Karpas-422 (cell line): Measurements from ENCODE around the gene SMIM45.

Experiments
- DNase-seq: peaks from one replicate; pipeline ENCODE4 v3.0.0-alpha.2; 2015
- H2AFZ ChIP-seq: fragments of 200-600 bp; sonication (generic); 2 replicates; pipeline ENCODE4 v1.6.1; 2014; ENCODE audit warnings: antibody characterized with exemption, low read length, mixed read lengths
- H3K27ac ChIP-seq: fragments of 200-600 bp; sonication (generic); 2 replicates; pipeline ENCODE4 v1.5.1; 2014; ENCODE audit warnings: mild to moderate bottlenecking, low read length, moderate library complexity
- H3K27me3 ChIP-seq: fragments of 200-600 bp; sonication (generic); 2 replicates; pipeline ENCODE4 v1.6.1; 2014; ENCODE audit warnings: low read length, mixed read lengths
- H3K36me3 ChIP-seq: fragments of 200-600 bp; sonication (generic); 2 replicates; pipeline ENCODE4 v1.6.1; 2014; ENCODE audit warnings: low read length, mixed read lengths; ENCODE audit not compliant: insufficient read depth
- H3K4me1 ChIP-seq: fragments of 200-600 bp; sonication (generic); 2 replicates; pipeline ENCODE4 v1.6.1; 2014; ENCODE audit warnings: mild to moderate bottlenecking, low read length, mixed read lengths
- H3K4me2 ChIP-seq: fragments of 200-600 bp; sonication (generic); 2 replicates; pipeline ENCODE4 v1.6.1; 2014; ENCODE audit warnings: low read length, low read depth, mild to moderate bottlenecking; ENCODE audit not compliant: poor library complexity, severe bottlenecking
- H3K4me3 ChIP-seq: fragments of 200-600 bp; sonication (generic); 2 replicates; pipeline ENCODE4 v1.5.1; 2014; ENCODE audit warnings: mild to moderate bottlenecking, antibody characterized with exemption, low read length, mixed read lengths
- H3K79me2 ChIP-seq: fragments of 200-600 bp; sonication (generic); 2 replicates; pipeline ENCODE4 v1.6.1; 2014; ENCODE audit warnings: mild to moderate bottlenecking, low read length, mixed read lengths
- H3K9ac ChIP-seq: fragments of 200-600 bp; sonication (generic); 2 replicates; pipeline ENCODE4 v1.6.0; 2014; ENCODE audit warnings: low read length
- H3K9me2 ChIP-seq: fragments of 200-600 bp; sonication (generic), shearing (Covaris generic); replicated peaks from 2 replicates; pipeline ENCODE4 v1.6.0; 2014; ENCODE audit warnings: mild to moderate bottlenecking, low read length, moderate library complexity; ENCODE audit not compliant: insufficient read depth
- H3K9me3 ChIP-seq: fragments of 300-700, 200-600 bp; sonication (generic); 2 replicates; pipeline ENCODE4 v1.6.1; 2014; ENCODE audit warnings: low read length, mixed read lengths
- H4K20me1 ChIP-seq: fragments of 200-600 bp; sonication (generic); 2 replicates; pipeline ENCODE4 v1.6.1; 2014; ENCODE audit warnings: mild to moderate bottlenecking, antibody characterized with exemption, low read length, low read depth; ENCODE audit not compliant: insufficient read depth

Gene SMIM45

GRCh38 chr22:41913842-41914534, 38.0 kb upstream of the SMIM45 start:
- Histone ChIP-seq H3K9ac (peak overlapping the region; percentile 47; the same call in 1 of the 2 replicates), H3K4me3 (peak overlapping the region; percentile 25; the same call in 1 of the 2 replicates), H3K27ac (no peak overlapping the region), H3K9me3 (no peaks in the 10 kb centered on the region), H4K20me1 (peaks cover 44% of the 10 kb centered on the region), H3K4me2 (peak overlapping the region; percentile 55), H2AFZ (no peak overlapping the region), H3K36me3 (no peaks in the 10 kb centered on the region), H3K79me2 (no peaks in the 10 kb centered on the region), H3K27me3 (no peaks in the 10 kb centered on the region; the same call in 1 of the 2 replicates), H3K9me2 (no peaks in the 10 kb centered on the region), H3K4me1 (peaks cover 56% of the 10 kb centered on the region)
- no peak for DNase-seq

- H4K20me1 ChIP-seq = peaks cover 43% of the 10 kb centered on the region
- H3K4me2 ChIP-seq = peak overlapping the region; percentile 63
- H3K79me2 ChIP-seq = no peaks in the 10 kb centered on the region
- peaks cover 63% of the 10 kb centered on the region for H3K4me1 ChIP-seq
- peak overlapping the region; percentile 66 for H3K9ac ChIP-seq
- H3K27ac ChIP-seq = no peak overlapping the region
- H3K9me3 ChIP-seq = no peaks in the 10 kb centered on the region
- no peak overlapping the region for H2AFZ ChIP-seq
- no peaks in the 10 kb centered on the region for H3K36me3 ChIP-seq
- H3K9me2 ChIP-seq = no peaks in the 10 kb centered on the region
- peak overlapping the region; percentile 60 for H3K4me3 ChIP-seq
- no peaks in the 10 kb centered on the region; the same call in 1 of the 2 replicates for H3K27me3 ChIP-seq
- DNase-seq = no peak
Observed at GRCh38 chr22:41914611-41915034, 37.3 kb upstream of the SMIM45 start.

- no peaks in the 10 kb centered on the region for H3K79me2 ChIP-seq
- H3K4me3 ChIP-seq = peak within 1 kb of the TSS; percentile 60
- DNase-seq = peak; percentile 79
- peak within 1 kb of the TSS; percentile 33 for H3K27ac ChIP-seq
- no peaks in the 10 kb centered on the region for H3K9me2 ChIP-seq
- peaks cover 43% of the 10 kb centered on the region for H4K20me1 ChIP-seq
- H3K9me3 ChIP-seq = no peaks in the 10 kb centered on the region
- peak within 1 kb of the TSS; percentile 63 for H3K4me2 ChIP-seq
- no peak within 1 kb of the TSS for H2AFZ ChIP-seq
- no peaks in the 10 kb centered on the region for H3K36me3 ChIP-seq
- no peaks in the 10 kb centered on the region; the same call in 1 of the 2 replicates for H3K27me3 ChIP-seq
- peak within 1 kb of the TSS; percentile 66 for H3K9ac ChIP-seq
- H3K4me1 ChIP-seq = peaks cover 68% of the 10 kb centered on the region
Observed at GRCh38 chr22:41915035-41915785, 36.7 kb upstream of the SMIM45 start, which contains the start of gene SHISA8. Gene SHISA8 (minus strand): TSS chr22:41915074. CDS start chr22:41914667, 407 bp downstream.

- H3K9me3 ChIP-seq = no peaks in the 10 kb centered on the region
- H3K4me2 ChIP-seq = peak overlapping the region; percentile 63
- DNase-seq = peak; percentile 68
- H3K9me2 ChIP-seq = no peaks in the 10 kb centered on the region
- H3K4me1 ChIP-seq = peaks cover 76% of the 10 kb centered on the region
- H3K79me2 ChIP-seq = no peaks in the 10 kb centered on the region
- H3K36me3 ChIP-seq = no peaks in the 10 kb centered on the region
- H3K27me3 ChIP-seq = no peaks in the 10 kb centered on the region; the same call in 1 of the 2 replicates
- H3K9ac ChIP-seq = peak overlapping the region; percentile 66
- H4K20me1 ChIP-seq = peaks cover 43% of the 10 kb centered on the region
- no peak overlapping the region for H2AFZ ChIP-seq
- peak overlapping the region; percentile 33 for H3K27ac ChIP-seq
- peak overlapping the region; percentile 60; the same call in 1 of the 2 replicates for H3K4me3 ChIP-seq
Observed at GRCh38 chr22:41915786-41916493, 36.0 kb upstream of the SMIM45 start.

- H2AFZ ChIP-seq = no peak overlapping the region
- H3K27me3 ChIP-seq = no peaks in the 10 kb centered on the region; the same call in 1 of the 2 replicates
- no peaks in the 10 kb centered on the region for H3K9me3 ChIP-seq
- peaks cover 84% of the 10 kb centered on the region for H3K4me1 ChIP-seq
- no peak overlapping the region for H3K4me3 ChIP-seq
- no peaks in the 10 kb centered on the region for H3K79me2 ChIP-seq
- H3K4me2 ChIP-seq = no peak overlapping the region
- H3K27ac ChIP-seq = no peak overlapping the region
- peaks cover 2% of the 10 kb centered on the region; the same call in 1 of the 2 replicates for H3K36me3 ChIP-seq
- no peaks in the 10 kb centered on the region for H3K9me2 ChIP-seq
- H4K20me1 ChIP-seq = peaks cover 42% of the 10 kb centered on the region
- 0 out of 2 replicates have a peak overlapping the region, but pooled peaks have one; percentile 27 for H3K9ac ChIP-seq
- peak; percentile 52 for DNase-seq
Observed at GRCh38 chr22:41916745-41917358, 35.1 kb upstream of the SMIM45 start.

- Histone ChIP-seq H3K9me3 (no peaks in the 10 kb centered on the region), H3K27ac (no peak overlapping the region), H3K79me2 (no peaks in the 10 kb centered on the region), H3K9ac (peak overlapping the region; percentile 36; the same call in 1 of the 2 replicates), H3K27me3 (no peaks in the 10 kb centered on the region; the same call in 1 of the 2 replicates), H3K4me2 (peak overlapping the region; percentile 37), H3K9me2 (no peaks in the 10 kb centered on the region), H3K4me1 (peaks cover 90% of the 10 kb centered on the region), H3K4me3 (no peak overlapping the region), H4K20me1 (peaks cover 37% of the 10 kb centered on the region), H3K36me3 (peaks cover 4% of the 10 kb centered on the region; the same call in 1 of the 2 replicates), H2AFZ (no peak overlapping the region)
- no peak for DNase-seq
Observed at GRCh38 chr22:41917375-41917902, 34.5 kb upstream of the SMIM45 start.

- H3K27me3 ChIP-seq = no peaks in the 10 kb centered on the region; the same call in 1 of the 2 replicates
- H3K9ac ChIP-seq = peak overlapping the region; percentile 36; the same call in 1 of the 2 replicates
- H2AFZ ChIP-seq = no peak overlapping the region
- H3K27ac ChIP-seq = no peak overlapping the region
- H3K4me3 ChIP-seq = no peak overlapping the region
- no peaks in the 10 kb centered on the region for H3K9me2 ChIP-seq
- H3K9me3 ChIP-seq = no peaks in the 10 kb centered on the region
- peaks cover 8% of the 10 kb centered on the region; the same call in 1 of the 2 replicates for H3K36me3 ChIP-seq
- H3K4me2 ChIP-seq = peak overlapping the region; percentile 37
- peaks cover 93% of the 10 kb centered on the region for H3K4me1 ChIP-seq
- no peaks in the 10 kb centered on the region for H3K79me2 ChIP-seq
- peaks cover 31% of the 10 kb centered on the region for H4K20me1 ChIP-seq
- peak; percentile 88 for DNase-seq
Observed at GRCh38 chr22:41917903-41918791, 33.8 kb upstream of the SMIM45 start.
